Neural progenitor cell (in vitro differentiated cells): ENCODE measurements around the gene MAD1L1. TPM values are rescaled to one million over a fixed set of nuclear protein-coding genes. Genes with fewer than 3 reads are reported as not detected.

Experiments
- DNase-seq: peaks from one replicate; pipeline ENCODE4 v3.0.0-alpha.2; 2016; ENCODE audit warnings: low spot score
- H2AFZ ChIP-seq: fragments of 200-600 bp; sonication (generic); replicated peaks from 2 replicates; pipeline ENCODE4 v1.6.1; 2016; ENCODE audit warnings: antibody characterized with exemption
- H3F3A ChIP-seq: fragments of 200-600 bp; sonication (generic); 2 replicates; pipeline ENCODE4 v1.6.1; 2016; ENCODE audit warnings: antibody characterized with exemption, low read depth
- H3K27ac ChIP-seq: fragments of 200-600 bp; sonication (generic); 2 replicates; pipeline ENCODE4 v1.5.1; 2016; ENCODE audit warnings: mild to moderate bottlenecking
- H3K27me3 ChIP-seq: fragments of 200-600 bp; sonication (generic); 2 replicates; pipeline ENCODE4 v1.6.1; 2016; ENCODE audit warnings: mild to moderate bottlenecking, moderate library complexity
- H3K36me3 ChIP-seq: fragments of 200-600 bp; sonication (generic); 2 replicates; pipeline ENCODE4 v1.5.1; 2016
- H3K4me1 ChIP-seq: fragments of 200-600 bp; sonication (generic); 2 replicates; pipeline ENCODE4 v1.6.1; 2016; ENCODE audit warnings: mixed run types
- H3K4me2 ChIP-seq: fragments of 200-600 bp; sonication (generic); 2 replicates; pipeline ENCODE4 v1.6.1; 2016
- H3K4me3 ChIP-seq: fragments of 200-600 bp; sonication (generic); 2 replicates; pipeline ENCODE4 v1.5.1; 2016
- H3K79me2 ChIP-seq: fragments of 200-600 bp; sonication (generic); 2 replicates; pipeline ENCODE4 v1.6.1; 2016; ENCODE audit warnings: low read depth
- H3K9ac ChIP-seq: fragments of 200-600 bp; sonication (generic); 2 replicates; pipeline ENCODE4 v1.6.1; 2016
- H3K9me3 ChIP-seq: fragments of 200-600 bp; sonication (generic); 2 replicates; pipeline ENCODE4 v1.5.1; 2016; ENCODE audit warnings: low read depth
- H4K20me1 ChIP-seq: fragments of 200-600 bp; sonication (generic); 2 replicates; pipeline ENCODE4 v1.6.1; 2016; ENCODE audit warnings: low read depth
- H3K27ac Mint-ChIP-seq: 3 replicates; pipeline ENCODE4 v1.8.0; 2021; ENCODE audit warnings: mixed read lengths
- H3K27me3 Mint-ChIP-seq: 2 replicates; pipeline ENCODE4 v1.8.0; 2022; ENCODE audit warnings: low read depth, mild to moderate bottlenecking, inconsistent platforms, moderate library complexity, mixed read lengths; ENCODE audit not compliant: insufficient read depth
- H3K36me3 Mint-ChIP-seq: 3 replicates; pipeline ENCODE4 v1.8.0; 2021; ENCODE audit warnings: mixed read lengths
- H3K4me1 Mint-ChIP-seq: 3 replicates; pipeline ENCODE4 v1.8.0; 2021; ENCODE audit warnings: mixed read lengths
- H3K4me3 Mint-ChIP-seq: 3 replicates; pipeline ENCODE4 v1.8.0; 2021; ENCODE audit warnings: mild to moderate bottlenecking, moderate library complexity, mixed read lengths
- H3K9me3 Mint-ChIP-seq: 3 replicates; pipeline ENCODE4 v1.8.0; 2020; ENCODE audit warnings: mixed read lengths
- EZH2 ChIP-seq: fragments of 200-600 bp; sonication (generic); IDR thresholded peaks from 2 replicates; pipeline ENCODE4 v1.6.1; 2017; ENCODE audit warnings: antibody characterized with exemption, mild to moderate bottlenecking, moderate library complexity
- EZH2phosphoT487 ChIP-seq: fragments of 200-600 bp; sonication (generic); IDR thresholded peaks from 2 replicates; pipeline ENCODE4 v1.6.1; 2017; ENCODE audit warnings: antibody characterized with exemption
- total RNA-seq: library from RNA; depleted of rRNA; stranded (reverse); fragments of >200 nt; gene quantifications from 2 replicates; pipeline ENCODE4 v1.2.3, GENCODE V29; 2015; ENCODE audit warnings: low replicate concordance
- TF ChIP-seq, protein P1 (sequence below): fragments of 200-600 bp; sonication (generic); IDR thresholded peaks from 2 replicates; pipeline ENCODE4 v1.5.1; 2017; ENCODE audit warnings: antibody characterized with exemption, mild to moderate bottlenecking

Gene MAD1L1
- total RNA-seq, 1 donor from 2014 or later, result 23.7 TPM

- H3K4me3 Mint-ChIP-seq, result no peak overlapping the region
- peaks cover 7% of the 10 kb centered on the region for H4K20me1 ChIP-seq
- H3K27me3 ChIP-seq, result no peaks in the 10 kb centered on the region
- H3K4me1 ChIP-seq, result no peaks in the 10 kb centered on the region
- no peaks in the 10 kb centered on the region for H3K36me3 ChIP-seq
- no peak overlapping the region for H3K4me2 ChIP-seq
- no peak overlapping the region for H2AFZ ChIP-seq
- no peak for DNase-seq
- no peak overlapping the region for H3K27ac Mint-ChIP-seq
- peaks cover 11% of the 10 kb centered on the region for H3K27me3 Mint-ChIP-seq
- H3K36me3 Mint-ChIP-seq, result peaks cover 29% of the 10 kb centered on the region
- no peak overlapping the region for H3K4me3 ChIP-seq
- TF ChIP-seq EZH2phosphoT487 (no peak), EZH2 (no peak)
- no peak overlapping the region for H3K9ac ChIP-seq
- no peaks in the 10 kb centered on the region for H3K4me1 Mint-ChIP-seq
- H3F3A ChIP-seq, result no peaks in the 10 kb centered on the region
- no peaks in the 10 kb centered on the region for H3K9me3 ChIP-seq
- no peak overlapping the region for H3K27ac ChIP-seq
- no peaks in the 10 kb centered on the region for H3K79me2 ChIP-seq
- no peaks in the 10 kb centered on the region for H3K9me3 Mint-ChIP-seq
These were observed 16.9 kb downstream of the MAD1L1 start for GRCh38 chr7:2215851-2216250.

DNA sequence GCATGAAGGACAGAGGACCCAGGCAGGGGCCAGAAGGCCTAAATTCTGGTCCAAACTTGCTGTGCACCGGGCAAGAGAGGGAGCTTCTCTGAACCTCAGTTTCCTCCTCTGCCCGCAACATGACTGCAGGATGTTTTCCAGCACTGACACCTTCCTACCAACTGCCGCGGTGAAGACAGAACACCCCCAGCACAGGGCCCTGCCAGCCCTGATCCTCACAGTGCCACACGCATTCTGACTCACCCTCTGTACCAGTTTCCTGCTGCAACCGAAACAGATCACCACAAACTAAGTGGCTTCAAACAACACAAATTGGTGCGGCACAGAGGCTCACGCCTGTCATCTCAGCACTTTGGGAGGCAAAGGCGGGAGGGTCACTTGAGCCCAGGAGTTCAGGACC lies 18.1 kb downstream of the MAD1L1 start:
- H2AFZ ChIP-seq, result no peak overlapping the region
- no peak overlapping the region for H3K27ac ChIP-seq
- H3K79me2 ChIP-seq, result no peaks in the 10 kb centered on the region
- H3K4me2 ChIP-seq, result no peak overlapping the region
- H3K27me3 ChIP-seq, result no peaks in the 10 kb centered on the region
- Mint-ChIP-seq H3K4me1 (no peaks in the 10 kb centered on the region), H3K4me3 (no peak overlapping the region), H3K36me3 (peaks cover 29% of the 10 kb centered on the region), H3K27me3 (peaks cover 6% of the 10 kb centered on the region), H3K27ac (no peak overlapping the region), H3K9me3 (no peaks in the 10 kb centered on the region)
- H3K9ac ChIP-seq, result no peak overlapping the region
- no peaks in the 10 kb centered on the region for H3K4me1 ChIP-seq
- H4K20me1 ChIP-seq, result peaks cover 4% of the 10 kb centered on the region
- no peak overlapping the region for H3K4me3 ChIP-seq
- H3F3A ChIP-seq, result no peaks in the 10 kb centered on the region
- TF ChIP-seq, protein P1, sequence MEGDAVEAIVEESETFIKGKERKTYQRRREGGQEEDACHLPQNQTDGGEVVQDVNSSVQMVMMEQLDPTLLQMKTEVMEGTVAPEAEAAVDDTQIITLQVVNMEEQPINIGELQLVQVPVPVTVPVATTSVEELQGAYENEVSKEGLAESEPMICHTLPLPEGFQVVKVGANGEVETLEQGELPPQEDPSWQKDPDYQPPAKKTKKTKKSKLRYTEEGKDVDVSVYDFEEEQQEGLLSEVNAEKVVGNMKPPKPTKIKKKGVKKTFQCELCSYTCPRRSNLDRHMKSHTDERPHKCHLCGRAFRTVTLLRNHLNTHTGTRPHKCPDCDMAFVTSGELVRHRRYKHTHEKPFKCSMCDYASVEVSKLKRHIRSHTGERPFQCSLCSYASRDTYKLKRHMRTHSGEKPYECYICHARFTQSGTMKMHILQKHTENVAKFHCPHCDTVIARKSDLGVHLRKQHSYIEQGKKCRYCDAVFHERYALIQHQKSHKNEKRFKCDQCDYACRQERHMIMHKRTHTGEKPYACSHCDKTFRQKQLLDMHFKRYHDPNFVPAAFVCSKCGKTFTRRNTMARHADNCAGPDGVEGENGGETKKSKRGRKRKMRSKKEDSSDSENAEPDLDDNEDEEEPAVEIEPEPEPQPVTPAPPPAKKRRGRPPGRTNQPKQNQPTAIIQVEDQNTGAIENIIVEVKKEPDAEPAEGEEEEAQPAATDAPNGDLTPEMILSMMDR, result no peak
- no peak for TF ChIP-seq EZH2phosphoT487
- TF ChIP-seq EZH2, result no peak
- no peak for DNase-seq
- H3K36me3 ChIP-seq, result no peaks in the 10 kb centered on the region
- H3K9me3 ChIP-seq, result no peaks in the 10 kb centered on the region

- Histone ChIP-seq H3K27me3 (no peaks in the 10 kb centered on the region), H3K9me3 (no peaks in the 10 kb centered on the region), H3K27ac (no peak overlapping the region), H3F3A (no peaks in the 10 kb centered on the region), H3K4me1 (no peaks in the 10 kb centered on the region), H3K4me2 (no peak overlapping the region), H2AFZ (no peak overlapping the region), H4K20me1 (peaks cover 11% of the 10 kb centered on the region), H3K36me3 (no peaks in the 10 kb centered on the region), H3K4me3 (no peak overlapping the region), H3K9ac (no peak overlapping the region), H3K79me2 (no peaks in the 10 kb centered on the region)
- no peaks in the 10 kb centered on the region for H3K4me1 Mint-ChIP-seq
- H3K4me3 Mint-ChIP-seq, result no peak overlapping the region
- no peak for DNase-seq
- H3K27ac Mint-ChIP-seq, result no peak overlapping the region
- peaks cover 33% of the 10 kb centered on the region for H3K36me3 Mint-ChIP-seq
- no peaks in the 10 kb centered on the region for H3K9me3 Mint-ChIP-seq
- no peak for TF ChIP-seq EZH2
- no peak for TF ChIP-seq EZH2phosphoT487
- TF ChIP-seq, protein P1, result no peak
- peaks cover 6% of the 10 kb centered on the region for H3K27me3 Mint-ChIP-seq
These were observed 19.1 kb downstream of the MAD1L1 start for GRCh38 chr7:2213551-2214215.

GRCh38 chr7:2212906-2213305 lies 19.8 kb downstream of the MAD1L1 start:
- no peak overlapping the region for H3K9ac ChIP-seq
- Mint-ChIP-seq H3K9me3 (no peaks in the 10 kb centered on the region), H3K27ac (no peak overlapping the region), H3K4me1 (no peaks in the 10 kb centered on the region), H3K4me3 (no peak overlapping the region), H3K27me3 (peaks cover 3% of the 10 kb centered on the region), H3K36me3 (peaks cover 34% of the 10 kb centered on the region)
- H3K36me3 ChIP-seq, result no peaks in the 10 kb centered on the region
- H3K27ac ChIP-seq, result no peak overlapping the region
- no peak overlapping the region for H3K4me3 ChIP-seq
- no peaks in the 10 kb centered on the region for H3K27me3 ChIP-seq
- H3F3A ChIP-seq, result no peaks in the 10 kb centered on the region
- no peak overlapping the region for H3K4me2 ChIP-seq
- H3K79me2 ChIP-seq, result no peaks in the 10 kb centered on the region
- no peaks in the 10 kb centered on the region for H3K4me1 ChIP-seq
- no peaks in the 10 kb centered on the region for H3K9me3 ChIP-seq
- DNase-seq, result no peak
- H2AFZ ChIP-seq, result no peak overlapping the region
- H4K20me1 ChIP-seq, result peaks cover 15% of the 10 kb centered on the region
- TF ChIP-seq, protein P1, result no peak
- TF ChIP-seq EZH2phosphoT487 (no peak), EZH2 (no peak)
